Loucy (cell line): ENCODE data around the gene BCL2L11.

Experiments
- H2AFZ ChIP-seq: fragments of 200-600 bp; sonication (generic); 2 replicates; pipeline ENCODE4 v1.6.0; 2016; ENCODE audit warnings: antibody characterized with exemption, mild to moderate bottlenecking, low read length, moderate library complexity
- H3F3A ChIP-seq: fragments of 200-600 bp; 2 replicates; pipeline ENCODE4 v1.6.0; 2016; ENCODE audit warnings: antibody characterized with exemption, low read depth, mild to moderate bottlenecking
- H3K27me3 ChIP-seq: fragments of 200-600 bp; sonication (generic); 2 replicates; pipeline ENCODE4 v1.6.1; 2014; ENCODE audit warnings: low read length, mild to moderate bottlenecking; ENCODE audit not compliant: insufficient read depth, poor library complexity, severe bottlenecking
- H3K36me3 ChIP-seq: fragments of 200-600 bp; sonication (generic); 2 replicates; pipeline ENCODE4 v1.6.1; 2016; ENCODE audit warnings: low read length; ENCODE audit not compliant: insufficient read depth
- H3K4me1 ChIP-seq: fragments of 200-600 bp; sonication (generic); 2 replicates; pipeline ENCODE4 v1.5.1; 2014; ENCODE audit warnings: low read length, mild to moderate bottlenecking; ENCODE audit not compliant: insufficient read depth, poor library complexity, severe bottlenecking
- H3K4me2 ChIP-seq: fragments of 200-600 bp; sonication (generic); 2 replicates; pipeline ENCODE4 v1.6.0; 2014; ENCODE audit warnings: antibody characterized with exemption, low read length, low read depth, mild to moderate bottlenecking; ENCODE audit not compliant: poor library complexity, severe bottlenecking
- H3K4me3 ChIP-seq: fragments of 200-600 bp; sonication (generic); 2 replicates; pipeline ENCODE4 v1.5.1; 2014; ENCODE audit warnings: low read length, mild to moderate bottlenecking, mixed read lengths; ENCODE audit not compliant: poor library complexity, severe bottlenecking
- H3K79me2 ChIP-seq: fragments of 200-600 bp; sonication (generic); 2 replicates; pipeline ENCODE4 v1.6.1; 2014; ENCODE audit warnings: low read length; ENCODE audit not compliant: insufficient read depth
- H3K9ac ChIP-seq: fragments of 200-600 bp; sonication (generic); 2 replicates; pipeline ENCODE4 v1.6.0; 2014; ENCODE audit warnings: mild to moderate bottlenecking, low read depth, low read length, moderate library complexity; ENCODE audit not compliant: poor library complexity, severe bottlenecking
- H3K9me2 ChIP-seq: fragments of 200-600 bp; sonication (generic); replicated peaks from 2 replicates; pipeline ENCODE4 v1.6.1; 2016; ENCODE audit warnings: low read depth, low read length, mixed read lengths
- H3K9me3 ChIP-seq: fragments of 200-600 bp; sonication (generic); 2 replicates; pipeline ENCODE4 v1.6.1; 2014; ENCODE audit warnings: mild to moderate bottlenecking, antibody characterized with exemption, low read length, low read depth; ENCODE audit not compliant: insufficient read depth
- H4K20me1 ChIP-seq: fragments of 200-600 bp; sonication (generic); 2 replicates; pipeline ENCODE4 v1.6.0; 2014; ENCODE audit warnings: antibody characterized with exemption, low read length, mild to moderate bottlenecking; ENCODE audit not compliant: insufficient read depth, poor library complexity, severe bottlenecking
- EZH2phosphoT487 ChIP-seq: fragments of 200-600 bp; IDR thresholded peaks from 2 replicates; pipeline ENCODE4 v1.6.1; 2018; ENCODE audit warnings: antibody characterized with exemption, mild to moderate bottlenecking, moderate library complexity, borderline replicate concordance
- TF ChIP-seq, protein P1 (sequence below): fragments of 200-600 bp; sonication (generic); conservative IDR thresholded peaks from 2 replicates; pipeline ENCODE4 v1.5.1; 2014; ENCODE audit warnings: mild to moderate bottlenecking, antibody characterized with exemption, low read length

BCL2L11 gene

DNA sequence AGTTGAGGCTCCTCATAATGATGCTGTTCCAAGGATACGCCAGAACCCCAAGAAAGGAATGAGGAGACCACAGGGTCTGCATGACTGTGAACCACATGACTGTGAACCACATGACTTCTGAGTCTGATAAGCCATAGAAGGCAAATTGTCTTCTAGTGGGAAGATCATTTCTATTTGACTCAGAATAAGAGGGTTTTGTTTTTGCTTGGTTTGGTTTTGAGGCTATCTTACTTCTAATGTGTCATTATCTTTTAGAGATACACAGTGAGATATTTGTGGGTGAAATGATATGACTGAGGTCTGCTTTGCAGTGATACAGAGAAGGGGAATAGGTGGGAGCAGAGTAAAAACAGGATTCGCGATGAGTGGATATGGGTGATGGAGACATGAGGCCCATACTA lies 28.9 kb upstream of the BCL2L11 start:
- no peaks in the 10 kb centered on the region for H4K20me1 ChIP-seq
- no peaks in the 10 kb centered on the region for H3K9me2 ChIP-seq
- H3K9ac ChIP-seq: no peak overlapping the region
- no peaks in the 10 kb centered on the region for H3F3A ChIP-seq
- H3K27me3 ChIP-seq: no peaks in the 10 kb centered on the region
- TF ChIP-seq, protein P1, sequence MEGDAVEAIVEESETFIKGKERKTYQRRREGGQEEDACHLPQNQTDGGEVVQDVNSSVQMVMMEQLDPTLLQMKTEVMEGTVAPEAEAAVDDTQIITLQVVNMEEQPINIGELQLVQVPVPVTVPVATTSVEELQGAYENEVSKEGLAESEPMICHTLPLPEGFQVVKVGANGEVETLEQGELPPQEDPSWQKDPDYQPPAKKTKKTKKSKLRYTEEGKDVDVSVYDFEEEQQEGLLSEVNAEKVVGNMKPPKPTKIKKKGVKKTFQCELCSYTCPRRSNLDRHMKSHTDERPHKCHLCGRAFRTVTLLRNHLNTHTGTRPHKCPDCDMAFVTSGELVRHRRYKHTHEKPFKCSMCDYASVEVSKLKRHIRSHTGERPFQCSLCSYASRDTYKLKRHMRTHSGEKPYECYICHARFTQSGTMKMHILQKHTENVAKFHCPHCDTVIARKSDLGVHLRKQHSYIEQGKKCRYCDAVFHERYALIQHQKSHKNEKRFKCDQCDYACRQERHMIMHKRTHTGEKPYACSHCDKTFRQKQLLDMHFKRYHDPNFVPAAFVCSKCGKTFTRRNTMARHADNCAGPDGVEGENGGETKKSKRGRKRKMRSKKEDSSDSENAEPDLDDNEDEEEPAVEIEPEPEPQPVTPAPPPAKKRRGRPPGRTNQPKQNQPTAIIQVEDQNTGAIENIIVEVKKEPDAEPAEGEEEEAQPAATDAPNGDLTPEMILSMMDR: no peak
- no peak for TF ChIP-seq EZH2phosphoT487
- no peak overlapping the region for H3K4me2 ChIP-seq
- no peaks in the 10 kb centered on the region for H3K36me3 ChIP-seq
- no peak overlapping the region for H3K4me3 ChIP-seq
- no peaks in the 10 kb centered on the region for H3K4me1 ChIP-seq
- H3K79me2 ChIP-seq: no peaks in the 10 kb centered on the region
- no peaks in the 10 kb centered on the region for H3K9me3 ChIP-seq
- peak overlapping the region; percentile 33; the same call in 1 of the 2 replicates for H2AFZ ChIP-seq

DNA sequence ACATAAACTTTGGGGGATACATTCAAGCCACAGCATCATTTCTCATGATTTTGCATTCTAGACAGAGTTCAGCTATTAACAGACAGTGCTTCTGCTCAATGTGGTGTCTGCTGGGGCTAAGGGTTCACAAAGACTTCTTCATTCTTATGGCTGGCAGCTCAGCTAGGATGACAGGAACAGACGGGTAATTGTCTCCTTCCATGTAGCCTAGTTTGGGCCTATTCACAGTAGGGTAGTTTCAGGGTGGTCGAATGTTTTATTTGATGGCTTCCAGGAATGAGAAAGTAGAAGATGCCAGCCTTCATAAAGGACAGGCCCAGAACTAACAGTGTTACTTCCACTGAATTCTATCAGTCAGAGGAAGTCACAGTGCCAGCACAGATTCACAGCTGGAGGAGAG lies 26.0 kb upstream of the BCL2L11 start:
- no peaks in the 10 kb centered on the region for H3F3A ChIP-seq
- H3K4me2 ChIP-seq: no peak overlapping the region
- no peaks in the 10 kb centered on the region for H3K9me2 ChIP-seq
- no peaks in the 10 kb centered on the region for H3K4me1 ChIP-seq
- H3K9me3 ChIP-seq: no peaks in the 10 kb centered on the region
- no peak overlapping the region for H3K4me3 ChIP-seq
- no peaks in the 10 kb centered on the region for H3K27me3 ChIP-seq
- H3K36me3 ChIP-seq: no peaks in the 10 kb centered on the region
- H2AFZ ChIP-seq: no peak overlapping the region
- no peak overlapping the region for H3K9ac ChIP-seq
- H4K20me1 ChIP-seq: no peaks in the 10 kb centered on the region
- TF ChIP-seq, protein P1: no peak
- TF ChIP-seq EZH2phosphoT487: no peak
- no peaks in the 10 kb centered on the region for H3K79me2 ChIP-seq

DNA sequence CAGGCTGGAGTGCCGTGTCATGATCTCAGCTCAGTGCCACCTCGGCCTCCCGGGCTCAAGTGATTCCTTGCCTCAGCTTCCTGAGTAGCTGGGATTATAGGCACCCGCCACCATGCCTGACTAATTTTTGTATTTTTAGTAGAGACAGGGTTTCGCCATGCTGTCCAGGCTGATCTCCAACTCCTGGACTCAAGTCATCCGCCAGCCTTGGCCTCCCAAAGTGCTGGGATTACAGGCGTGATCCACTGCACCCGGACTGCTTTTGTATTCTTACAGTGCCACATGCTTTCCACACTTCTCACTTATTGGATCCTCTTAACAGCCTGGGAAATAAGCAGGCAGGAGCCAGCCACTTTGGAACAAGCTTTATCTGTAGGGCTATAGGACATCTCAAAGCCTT lies 25.3 kb upstream of the BCL2L11 start:
- no peaks in the 10 kb centered on the region for H3K79me2 ChIP-seq
- H3K4me1 ChIP-seq: no peaks in the 10 kb centered on the region
- H3F3A ChIP-seq: no peaks in the 10 kb centered on the region
- H3K9me3 ChIP-seq: no peaks in the 10 kb centered on the region
- H2AFZ ChIP-seq: no peak overlapping the region
- no peaks in the 10 kb centered on the region for H3K27me3 ChIP-seq
- H3K9ac ChIP-seq: no peak overlapping the region
- no peak overlapping the region for H3K4me2 ChIP-seq
- no peaks in the 10 kb centered on the region for H3K36me3 ChIP-seq
- TF ChIP-seq, protein P1: no peak
- no peak for TF ChIP-seq EZH2phosphoT487
- no peaks in the 10 kb centered on the region for H4K20me1 ChIP-seq
- H3K4me3 ChIP-seq: no peak overlapping the region
- H3K9me2 ChIP-seq: no peaks in the 10 kb centered on the region
